GM20000 (cell line): ENCODE measurements around the gene SERGEF.
"Not testable (repeated sequence)": the region's sequence is repeated elsewhere in the genome, so short reads cannot be mapped to it uniquely, and the experiment has no call there.

ENCODE experiments used
- DNase-seq: peaks from one replicate; pipeline ENCODE4 v3.0.0; 2012; ENCODE audit warnings: low spot score
- TF ChIP-seq, protein P1 (sequence below): IDR thresholded peaks from 2 replicates; pipeline ENCODE4 v1.5.1; 2012; ENCODE audit warnings: mild to moderate bottlenecking, control low read depth; ENCODE audit errors: extremely low read depth, missing control alignments

The SERGEF gene

DNA sequence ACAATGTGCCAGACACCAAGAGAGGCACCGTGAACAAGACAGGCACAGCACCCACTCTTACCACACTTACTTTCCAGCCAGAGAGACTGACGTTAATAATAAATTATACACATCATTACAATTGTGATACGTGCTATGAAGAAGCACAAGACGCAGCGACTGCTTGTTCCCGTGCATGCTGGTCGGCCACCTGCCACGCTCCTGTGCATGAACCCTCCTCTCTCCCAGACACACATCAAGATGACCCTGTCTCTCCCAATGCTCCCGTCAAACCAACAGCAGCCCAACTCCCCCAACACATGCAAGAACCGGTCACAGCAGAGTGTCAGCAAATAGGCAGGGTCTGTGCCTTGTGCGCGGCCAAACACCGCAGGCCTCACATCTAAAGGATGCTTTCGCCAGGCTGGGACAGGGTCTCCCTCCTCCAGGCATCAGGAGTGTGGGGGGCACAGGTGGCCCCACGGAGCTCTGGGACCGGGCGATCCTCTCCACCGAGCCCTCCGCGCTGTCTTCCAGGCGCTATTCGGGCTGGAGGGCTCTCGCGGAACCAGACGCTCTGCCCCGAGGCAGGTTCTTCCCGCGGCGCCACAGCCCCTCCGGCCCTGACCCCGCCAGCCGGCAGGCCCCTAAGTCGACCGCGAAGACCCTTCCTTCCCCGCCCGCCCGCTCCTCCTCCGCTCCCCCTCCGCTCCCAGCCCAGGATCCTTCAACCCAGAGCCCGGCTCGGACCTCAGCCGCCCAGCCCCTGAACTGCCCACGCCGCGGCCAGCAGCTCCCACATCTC lies 533 bp downstream of the SERGEF start:
- TF ChIP-seq, protein P1, sequence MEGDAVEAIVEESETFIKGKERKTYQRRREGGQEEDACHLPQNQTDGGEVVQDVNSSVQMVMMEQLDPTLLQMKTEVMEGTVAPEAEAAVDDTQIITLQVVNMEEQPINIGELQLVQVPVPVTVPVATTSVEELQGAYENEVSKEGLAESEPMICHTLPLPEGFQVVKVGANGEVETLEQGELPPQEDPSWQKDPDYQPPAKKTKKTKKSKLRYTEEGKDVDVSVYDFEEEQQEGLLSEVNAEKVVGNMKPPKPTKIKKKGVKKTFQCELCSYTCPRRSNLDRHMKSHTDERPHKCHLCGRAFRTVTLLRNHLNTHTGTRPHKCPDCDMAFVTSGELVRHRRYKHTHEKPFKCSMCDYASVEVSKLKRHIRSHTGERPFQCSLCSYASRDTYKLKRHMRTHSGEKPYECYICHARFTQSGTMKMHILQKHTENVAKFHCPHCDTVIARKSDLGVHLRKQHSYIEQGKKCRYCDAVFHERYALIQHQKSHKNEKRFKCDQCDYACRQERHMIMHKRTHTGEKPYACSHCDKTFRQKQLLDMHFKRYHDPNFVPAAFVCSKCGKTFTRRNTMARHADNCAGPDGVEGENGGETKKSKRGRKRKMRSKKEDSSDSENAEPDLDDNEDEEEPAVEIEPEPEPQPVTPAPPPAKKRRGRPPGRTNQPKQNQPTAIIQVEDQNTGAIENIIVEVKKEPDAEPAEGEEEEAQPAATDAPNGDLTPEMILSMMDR: no peak
- DNase-seq: no peak

DNA sequence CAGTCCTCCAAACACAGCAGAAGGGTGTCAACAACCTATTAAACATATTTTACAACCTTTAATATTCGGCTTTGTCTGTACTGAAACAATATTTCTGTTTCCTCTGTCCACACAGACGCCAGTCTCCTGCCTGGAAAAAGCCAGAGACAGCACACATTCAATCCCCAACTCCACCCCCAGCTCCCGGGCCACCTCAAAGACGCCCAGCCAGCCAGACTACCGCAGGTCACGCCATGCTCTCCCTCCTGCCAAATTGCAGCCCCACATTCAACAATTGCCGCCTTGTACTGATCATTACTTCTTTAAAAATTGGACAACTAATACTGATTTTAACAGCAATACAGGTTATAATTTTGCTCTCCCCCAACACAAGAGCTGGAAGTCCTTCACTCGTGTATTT lies 1.2 kb downstream of the SERGEF start:
- TF ChIP-seq, protein P1: no peak
- no peak for DNase-seq

DNA sequence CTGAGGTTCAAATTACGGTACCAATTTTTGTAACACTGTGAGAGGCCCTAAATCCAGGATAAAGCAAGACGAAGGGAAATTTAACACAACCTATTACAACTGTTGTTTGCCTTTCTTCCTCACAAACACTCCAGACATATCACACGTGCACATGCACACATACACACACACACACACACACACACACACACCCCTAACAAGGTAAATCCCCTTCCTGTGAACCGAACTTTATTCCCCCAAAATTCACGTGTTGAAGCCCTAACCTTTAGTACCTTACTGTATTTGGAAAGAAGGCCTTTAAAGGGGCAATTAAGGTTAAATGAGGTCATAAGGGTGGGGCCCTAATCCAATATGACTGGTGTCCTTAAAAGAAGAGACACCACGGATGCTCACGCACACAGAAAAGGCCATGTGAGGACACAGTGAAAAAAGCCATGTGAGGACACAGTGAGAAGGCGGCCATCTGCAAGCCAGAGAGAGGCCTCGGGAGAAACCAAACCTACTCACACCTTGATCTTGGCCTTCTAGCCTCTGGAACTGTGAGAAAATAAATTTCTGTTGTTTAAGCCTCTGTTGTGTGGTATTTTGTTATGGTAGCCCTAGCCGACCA lies 1.8 kb downstream of the SERGEF start:
- no peak for DNase-seq
- TF ChIP-seq, protein P1: no peak

DNA sequence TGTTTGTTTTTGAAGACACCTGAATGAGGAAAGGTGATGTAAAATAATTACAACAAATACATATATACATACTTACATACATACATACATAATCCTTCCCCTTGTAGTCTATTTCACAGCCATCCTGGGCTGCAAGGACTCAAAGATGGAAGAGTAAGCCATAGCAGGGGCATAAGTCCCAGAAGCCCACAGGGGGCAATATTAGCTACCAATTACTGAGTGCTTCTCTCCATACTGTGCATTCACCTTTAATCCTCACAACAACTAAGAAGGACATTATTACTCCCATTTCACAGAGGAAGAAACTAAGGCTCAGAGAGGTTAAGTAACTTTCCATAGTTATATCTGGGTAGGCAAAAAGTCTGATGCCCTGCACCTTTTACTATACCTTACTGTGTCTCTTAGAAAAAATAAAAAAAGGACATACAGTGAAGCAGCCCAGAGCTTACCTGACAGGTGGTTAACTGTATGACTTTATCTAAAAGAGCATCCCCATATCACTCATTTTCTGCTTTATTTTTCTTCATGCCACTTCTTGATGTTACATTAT lies 2.7 kb downstream of the SERGEF start:
- TF ChIP-seq, protein P1: no peak
- DNase-seq: no peak

DNA sequence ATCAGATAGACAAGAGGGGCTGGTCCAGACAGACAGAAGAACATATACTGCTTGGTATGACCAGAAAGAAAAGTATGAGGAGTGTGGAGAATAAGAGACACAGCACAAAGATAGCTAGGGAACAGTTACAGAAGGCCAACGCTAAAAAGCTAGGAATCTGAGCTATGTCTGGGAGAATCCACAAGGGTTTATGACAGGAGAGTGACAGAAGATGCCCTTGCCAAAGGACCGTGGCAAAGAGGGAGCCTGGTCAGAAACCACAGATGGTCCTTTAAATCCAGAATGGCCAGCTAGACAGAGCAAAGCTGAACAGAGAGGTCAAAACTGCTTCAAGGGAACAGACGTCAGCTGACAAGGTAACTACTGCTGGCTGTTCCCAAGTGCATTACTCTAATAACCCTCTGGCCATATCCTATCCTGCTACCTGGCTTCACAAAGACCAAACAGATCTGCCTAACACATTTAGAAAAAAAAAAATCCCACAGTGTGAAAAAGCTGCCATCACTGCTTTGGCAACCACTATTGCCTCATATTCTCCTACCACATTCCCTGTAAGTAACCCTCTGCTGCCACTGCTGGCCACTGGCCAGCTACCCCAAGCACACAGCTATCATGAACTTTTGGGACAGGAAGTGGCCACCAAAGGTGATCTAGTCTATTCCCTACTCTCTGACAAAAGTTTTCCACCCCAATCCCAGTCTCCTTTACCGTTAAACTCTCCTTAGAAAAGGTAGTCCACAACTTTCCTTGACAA lies 7.3 kb downstream of the SERGEF start:
- TF ChIP-seq, protein P1: no peak
- DNase-seq: no peak

DNA sequence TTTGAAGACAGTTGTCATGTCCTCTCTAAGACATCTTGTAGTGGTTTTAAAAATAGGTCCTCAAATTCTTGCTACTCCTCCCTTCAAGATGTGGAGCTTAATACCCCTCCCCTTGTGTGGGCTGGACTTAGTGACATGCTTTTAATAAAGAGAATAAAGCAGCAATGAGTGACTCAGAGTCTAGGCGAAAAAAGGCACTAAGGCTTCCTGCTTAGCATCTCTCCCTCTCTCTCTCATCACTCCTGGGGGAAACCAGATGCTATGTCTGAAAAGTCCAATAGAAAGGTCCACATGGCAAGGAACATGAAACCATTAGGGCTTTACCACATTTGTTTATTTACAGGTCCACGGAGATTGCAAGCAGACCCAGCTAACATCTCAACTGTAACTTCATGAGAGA lies 11.7 kb downstream of the SERGEF start:
- no peak for DNase-seq
- TF ChIP-seq, protein P1: no peak

DNA sequence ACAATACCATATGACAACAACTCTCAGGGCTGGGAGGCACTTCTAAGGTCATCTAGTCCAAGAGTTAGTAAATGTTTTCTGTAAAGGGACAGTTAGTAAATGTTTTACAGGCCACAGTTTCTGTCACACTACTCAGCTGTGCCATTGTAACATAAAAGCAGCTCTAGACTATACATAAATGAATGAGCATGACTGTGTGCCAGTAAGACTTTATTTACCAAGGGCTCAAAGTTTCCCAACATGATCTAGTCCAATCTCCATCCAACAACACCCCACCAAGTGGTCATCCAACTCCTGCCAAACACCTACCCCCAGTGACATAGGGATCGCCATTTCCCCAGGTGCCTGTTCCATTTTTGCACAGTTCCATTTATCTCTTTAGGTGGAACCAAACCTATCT lies 12.1 kb downstream of the SERGEF start:
- no peak for DNase-seq
- TF ChIP-seq, protein P1: no peak

DNA sequence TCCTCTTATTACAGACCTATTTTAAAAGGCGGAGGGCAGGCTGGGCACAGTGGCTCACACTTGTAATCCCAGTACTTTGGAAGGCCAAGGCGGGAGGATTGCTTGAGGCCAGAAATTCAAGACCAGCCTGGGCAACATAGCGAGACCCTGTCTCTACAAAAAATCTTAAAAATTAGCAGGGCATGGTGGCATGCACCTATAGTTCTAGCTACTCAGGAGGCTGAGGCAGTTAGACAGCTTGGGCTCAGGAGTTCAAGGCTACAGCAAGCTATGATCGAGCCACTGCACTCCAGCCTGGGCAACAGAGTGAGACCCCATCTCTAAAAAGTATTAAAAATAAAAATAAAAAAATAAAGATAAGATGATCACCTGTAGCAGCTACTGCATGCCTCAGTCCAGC lies 12.7 kb downstream of the SERGEF start:
- not testable (repeated sequence) for DNase-seq
